ENCODE data around the gene LRATD1.

The LRATD1 gene

GRCh38 chr2:14681608-14682007 lies 49.1 kb downstream of the LRATD1 start:
- ChIA-PET POLR2A (no interaction called here), CTCF (no interaction called here)
- Histone ChIP-seq H3K9me3 (ENCODE audit: control insufficient read depth, insufficient read depth, low read depth, low read length) (no peaks in the 10 kb centered on the region), H3K27ac (ENCODE audit: extremely low read depth, low read depth, low read length) (no peak overlapping the region), H3K4me3 (ENCODE audit: low read depth, low read length) (no peak overlapping the region), H3K4me1 (ENCODE audit: control insufficient read depth, insufficient read depth, low read length) (no peaks in the 10 kb centered on the region), H3K36me3 (ENCODE audit: control insufficient read depth in 2 of 2, insufficient read depth in 1 of 2, low read length in 2 of 2) (no peaks in the 10 kb centered on the region)
- TF ChIP-seq PRDM10 (tag by site-specific recombination; IDR thresholded peaks at IDR 0.05) (no peak), MEIS1 (CRISPR knock-in tag; IDR thresholded peaks at IDR 0.05; ENCODE audit: borderline replicate concordance) (no peak), ZNF549 (tag by site-specific recombination; IDR thresholded peaks at IDR 0.05) (no peak), SCRT2 (tag by site-specific recombination; IDR thresholded peaks at IDR 0.05) (no peak), ZBTB8A (tag by site-specific recombination; IDR thresholded peaks at IDR 0.05) (no peak), ZNF600 (tag by site-specific recombination; IDR thresholded peaks at IDR 0.05) (no peak), ZNF423 (tag by site-specific recombination; IDR thresholded peaks at IDR 0.05) (no peak), ZNF391 (tag by site-specific recombination; IDR thresholded peaks at IDR 0.05; ENCODE audit: borderline replicate concordance, low read depth) (no peak), ZNF645 (tag by site-specific recombination; IDR thresholded peaks at IDR 0.05) (no peak), ZFP3 (tag by site-specific recombination; IDR thresholded peaks at IDR 0.05; ENCODE audit: low read depth) (no peak), IKZF3 (tag by site-specific recombination; IDR thresholded peaks at IDR 0.05) (no peak), ZNF555 (tag by site-specific recombination; conservative IDR thresholded peaks at IDR 0.05) (no peak), ZXDB (tag by site-specific recombination; IDR thresholded peaks at IDR 0.05) (no peak), ZNF639 (tag by site-specific recombination; IDR thresholded peaks at IDR 0.05) (no peak), ZNF221 (tag by site-specific recombination; IDR thresholded peaks at IDR 0.05; ENCODE audit: borderline replicate concordance) (no peak)

Measured in HEK293 (cell line).